Esophagus muscularis mucosa (tissue), 4 donors: ENCODE measurements around the gene SYNDIG1. TPM values are rescaled to one million over a fixed set of nuclear protein-coding genes. Genes with fewer than 3 reads are reported as not detected.
"Not testable (repeated sequence)": the region's sequence is repeated elsewhere in the genome, so short reads cannot be mapped to it uniquely, and the experiment has no call there.

Experiments used
- DNase-seq: peaks from one replicate; pipeline ENCODE4 v3.0.0-alpha.2; 2017; ENCODE audit errors: extremely low spot score
- H3K27ac ChIP-seq, 4 donors: fragments of 200-600 bp; sonication (generic); replicated peaks in 1 of 4; 1 replicate in 3 of 4; 2 replicates in 1 of 4; pipeline ENCODE4 v1.5.1; 2016 to 2019; ENCODE audit warnings: mild to moderate bottlenecking in 1 of 4
- H3K27me3 ChIP-seq, 4 donors: fragments of 200-600 bp; sonication (generic); one replicate each; pipeline versions ENCODE4 v1.5.1 to v1.6.0; 2016 to 2019
- H3K36me3 ChIP-seq, 4 donors: fragments of 200-600 bp; sonication (generic); one replicate each; pipeline ENCODE4 v1.5.1; 2016 to 2019
- H3K4me1 ChIP-seq, 4 donors: fragments of 200-600 bp; sonication (generic); one replicate each; pipeline ENCODE4 v1.5.1; 2016 to 2019
- H3K4me3 ChIP-seq, 4 donors: fragments of 200-600 bp; sonication (generic); 1 replicate in 2 of 4; 2 replicates in 2 of 4; pipeline ENCODE4 v1.5.1; 2016 to 2019; ENCODE audit warnings: mild to moderate bottlenecking in 4 of 4, moderate library complexity in 1 of 4
- H3K9me3 ChIP-seq, 4 donors: fragments of 200-600 bp; sonication (generic); 1 replicate in 3 of 4; 2 replicates in 1 of 4; pipeline ENCODE4 v1.5.1; 2016 to 2019
- CTCF ChIP-seq, 3 experiments: fragments of 200-600 bp in 2 of 3; fragments of 450-650 bp in 1 of 3; sonication (generic) in 2 of 3; IDR thresholded peaks; one replicate each; pipeline ENCODE4 v1.5.1; 2017 to 2019; ENCODE audit warnings: antibody characterized with exemption in 3 of 3, mild to moderate bottlenecking in 2 of 3, moderate library complexity in 1 of 3
- EP300 ChIP-seq: sonication (generic); formaldehyde crosslinking; IDR thresholded peaks from one replicate; pipeline ENCODE4 v1.6.1; 2017; ENCODE audit warnings: antibody characterized with exemption
- POLR2A ChIP-seq: fragments of 450-650 bp; IDR thresholded peaks from one replicate; pipeline ENCODE4 v1.6.1; 2017; ENCODE audit warnings: antibody characterized with exemption, moderate library complexity, mild to moderate bottlenecking, low read depth
- POLR2AphosphoS5 ChIP-seq, 2 donors: sonication (generic); formaldehyde crosslinking; IDR thresholded peaks; one replicate each; pipeline ENCODE4 v1.6.1; 2017; ENCODE audit warnings: antibody characterized with exemption in 2 of 2
- WGBS: methylation state at CpG from one replicate; pipeline ENCODE4 v1.1.5; 2018; 5-methylcytosine and 5-hydroxymethylcytosine counted together
- intact Hi-C: fragments of 100-400 bp; cut with DNase I; formaldehyde crosslinking; loops from one replicate; pipeline ENCODE4 v1.15.1; 2023
- total RNA-seq, 4 donors: library from RNA; depleted of rRNA; stranded (reverse); fragments of >200 nt; gene quantifications; one replicate each; pipeline versions ENCODE4 v1.1.0 to v1.2.1, GENCODE V29; 2016

SYNDIG1 gene
- total RNA-seq, 4 donors from 2014 or later, result not detected

GRCh38 chr20:24619212-24619611 is 149.8 kb downstream of the SYNDIG1 start:
- no peaks in the 10 kb centered on the region for H3K9me3 ChIP-seq
- TF ChIP-seq POLR2AphosphoS5 (IDR thresholded peaks at IDR 0.05), result no peak
- no peak for TF ChIP-seq CTCF (IDR thresholded peaks at IDR 0.05)
- no peak for TF ChIP-seq POLR2A
- TF ChIP-seq EP300, result no peak
- H3K4me3 ChIP-seq, result no peak overlapping the region
- no peaks in the 10 kb centered on the region for H3K36me3 ChIP-seq
- peaks cover 0 to 22% (median 0%) of the 10 kb centered on the region in 4 donors for H3K27me3 ChIP-seq
- WGBS, result 75% methylated on average over 3 of the region's 3 CpGs
- no peak overlapping the region for H3K27ac ChIP-seq
- peaks cover 0 to 7% (median 0%) of the 10 kb centered on the region in 4 donors for H3K4me1 ChIP-seq
- DNase-seq, result no peak
- intact Hi-C loops, result no loop called here

DNA sequence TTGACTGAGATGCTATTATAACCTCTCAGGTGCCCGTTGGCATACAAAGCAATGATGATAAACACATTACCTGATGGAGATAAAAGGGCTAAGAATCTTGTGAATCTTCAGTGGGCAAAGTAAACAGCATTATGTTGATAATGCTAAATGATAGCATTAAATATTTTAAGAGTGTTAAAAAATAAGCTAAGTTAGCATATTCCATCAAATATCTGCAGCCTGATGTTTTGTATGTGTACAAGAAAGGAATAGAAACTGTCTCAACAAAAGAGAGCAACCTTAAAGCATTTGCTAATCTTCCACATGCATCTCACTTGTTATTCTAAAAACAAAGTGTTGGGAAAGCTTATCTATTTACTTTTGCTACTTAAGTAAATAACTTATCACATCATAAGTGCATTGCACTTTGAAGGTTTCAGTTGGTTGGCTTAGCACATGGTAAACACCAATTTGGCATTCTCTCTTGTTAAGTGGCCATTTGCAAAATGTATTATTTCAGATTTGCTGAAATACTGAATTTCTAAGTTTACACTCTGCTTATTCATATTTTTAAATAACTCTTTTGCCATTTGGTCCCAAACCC is 151.6 kb downstream of the SYNDIG1 start:
- 89% methylated on average over 1 of the region's 1 CpG for WGBS
- Histone ChIP-seq H3K27me3 (peaks cover 0 to 22% (median 0%) of the 10 kb centered on the region in 4 donors), H3K27ac (no peak overlapping the region), H3K4me3 (no peak overlapping the region), H3K36me3 (no peaks in the 10 kb centered on the region), H3K4me1 (peaks cover 0 to 7% (median 0%) of the 10 kb centered on the region in 4 donors), H3K9me3 (no peaks in the 10 kb centered on the region)
- intact Hi-C loops, result no loop called here
- no peak for DNase-seq
- TF ChIP-seq POLR2AphosphoS5 (IDR thresholded peaks at IDR 0.05) (no peak), POLR2A (no peak), EP300 (no peak), CTCF (IDR thresholded peaks at IDR 0.05) (no peak)

GRCh38 chr20:24622856-24623255 is 153.4 kb downstream of the SYNDIG1 start:
- Histone ChIP-seq H3K36me3 (no peaks in the 10 kb centered on the region), H3K9me3 (no peaks in the 10 kb centered on the region), H3K4me3 (no peak overlapping the region), H3K27ac (no peak overlapping the region), H3K27me3 (peaks cover 0 to 5% (median 0%) of the 10 kb centered on the region in 4 donors), H3K4me1 (peaks cover 0 to 7% (median 0%) of the 10 kb centered on the region in 4 donors)
- intact Hi-C loops, result no loop called here
- WGBS, result 53% methylated on average over 3 of the region's 3 CpGs
- TF ChIP-seq POLR2A, result no peak
- TF ChIP-seq POLR2AphosphoS5 (IDR thresholded peaks at IDR 0.05), result no peak
- no peak for TF ChIP-seq CTCF (IDR thresholded peaks at IDR 0.05)
- no peak for TF ChIP-seq EP300
- DNase-seq, result no peak

DNA sequence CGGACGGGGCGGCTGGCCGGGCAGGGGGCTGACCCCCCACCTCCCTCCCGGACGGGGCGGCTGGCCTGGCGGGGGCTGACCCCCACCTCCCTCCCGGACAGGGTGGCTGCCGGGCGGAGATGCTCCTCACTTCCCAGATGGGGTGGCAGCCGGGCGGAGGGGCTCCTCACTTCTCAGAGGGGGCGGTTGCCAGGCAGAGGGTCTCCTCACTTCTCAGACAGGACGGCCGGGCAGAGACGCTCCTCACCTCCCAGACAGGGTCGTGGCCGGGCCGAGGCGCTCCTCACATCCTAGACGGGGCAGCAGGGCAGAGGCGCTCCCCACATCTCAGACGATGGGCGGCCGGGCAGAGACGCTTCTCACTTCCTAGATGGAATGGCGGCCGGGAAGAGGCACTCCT is 156.7 kb downstream of the SYNDIG1 start:
- DNase-seq, H3K4me1 ChIP-seq, H3K36me3 ChIP-seq, intact Hi-C loops, H3K27me3 ChIP-seq, H3K9me3 ChIP-seq, H3K27ac ChIP-seq, H3K4me3 ChIP-seq: not testable (repeated sequence)
- WGBS, result 93% methylated on average over 10 of the region's 29 CpGs

DNA sequence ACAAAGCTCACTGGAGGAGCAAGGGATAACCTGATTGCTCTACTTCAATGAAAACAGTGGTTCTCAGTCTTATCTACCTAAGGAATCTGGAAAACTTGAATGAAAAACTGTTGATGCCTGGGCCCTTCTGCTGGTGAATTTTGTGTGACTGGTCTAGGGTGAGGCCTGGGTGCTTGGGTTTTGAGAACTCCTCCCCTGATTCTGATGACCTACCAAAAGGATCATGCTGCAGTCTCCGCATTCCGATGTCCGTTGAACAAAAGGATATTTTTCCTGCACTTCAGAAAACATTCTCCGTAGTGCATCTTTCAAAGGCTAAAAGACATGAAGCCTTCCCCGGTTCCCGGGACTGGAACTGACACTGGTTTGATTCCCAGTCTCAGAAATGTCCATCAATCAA is 157.9 kb downstream of the SYNDIG1 start:
- no peak for TF ChIP-seq CTCF (IDR thresholded peaks at IDR 0.05)
- TF ChIP-seq POLR2A, result no peak
- TF ChIP-seq POLR2AphosphoS5 (IDR thresholded peaks at IDR 0.05), result no peak
- TF ChIP-seq EP300, result no peak
- Histone ChIP-seq H3K36me3 (no peaks in the 10 kb centered on the region), H3K4me1 (peaks cover 0 to 7% (median 0%) of the 10 kb centered on the region in 4 donors), H3K27me3 (no peaks in the 10 kb centered on the region), H3K27ac (no peak overlapping the region), H3K4me3 (no peak overlapping the region), H3K9me3 (no peaks in the 10 kb centered on the region)
- intact Hi-C loops, result no loop called here
- 86% methylated on average over 6 of the region's 6 CpGs for WGBS
- DNase-seq, result no peak
